Stimulated activated naive B cell treated with anti-CD40 and anti-IgM and Interleukin-4, amounts not matched to agents 10 μg/mL and 1 μg/mL and 100 μg/mL, for 72 hours (primary cell): ENCODE data around the gene TYW5.

Experiments used
- ATAC-seq, 2 donors: fragments of 150-1000 bp; cut with Tn5 transposase; replicated peaks; 2 replicates each; pipeline ENCODE4 v1.10.0; 2021; ENCODE audit warnings: moderate library complexity in 1 of 2
- DNase-seq: peaks from one replicate; pipeline ENCODE4 v3.0.0; 2021
- H3K27ac Mint-ChIP-seq: one replicate; pipeline ENCODE4 v1.8.0; 2022; ENCODE audit warnings: mild to moderate bottlenecking, mixed read lengths
- H3K27me3 Mint-ChIP-seq, 2 donors: one replicate each; pipeline ENCODE4 v1.8.0; 2022; ENCODE audit warnings: mixed read lengths in 2 of 2
- H3K36me3 Mint-ChIP-seq, 2 donors: one replicate each; pipeline ENCODE4 v1.8.0; 2022; ENCODE audit warnings: mixed read lengths in 2 of 2, mild to moderate bottlenecking in 1 of 2
- H3K4me1 Mint-ChIP-seq, 2 donors: one replicate each; pipeline ENCODE4 v1.8.0; 2022; ENCODE audit warnings: mixed read lengths in 2 of 2, mild to moderate bottlenecking in 1 of 2
- H3K4me3 Mint-ChIP-seq, 2 donors: one replicate each; pipeline ENCODE4 v1.8.0; 2022; ENCODE audit warnings: mild to moderate bottlenecking in 2 of 2, mixed read lengths in 2 of 2, moderate library complexity in 1 of 2
- H3K9me3 Mint-ChIP-seq, 2 donors: one replicate each; pipeline ENCODE4 v1.8.0; 2022; ENCODE audit warnings: mixed read lengths in 2 of 2, mild to moderate bottlenecking in 1 of 2

TYW5 gene

DNA sequence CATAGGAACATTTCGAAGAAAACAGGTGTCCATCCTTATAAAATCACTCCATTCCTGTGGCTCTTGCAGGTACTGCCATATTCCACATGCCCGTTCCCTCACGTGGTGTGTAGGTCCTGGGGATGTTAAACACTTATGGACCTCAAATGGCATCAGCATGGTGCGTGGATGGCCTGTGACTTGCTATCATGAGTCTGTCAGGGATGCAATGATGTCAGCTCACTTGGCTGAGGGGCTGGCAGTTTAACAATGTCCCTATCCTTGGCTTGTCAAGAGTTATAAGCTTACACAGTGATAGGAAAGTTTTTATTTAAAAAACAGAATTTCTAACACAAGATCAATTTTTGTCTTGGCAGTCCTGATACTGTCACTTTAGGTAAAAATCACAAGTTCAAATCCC is 28.9 kb upstream of the TYW5 start:
- Mint-ChIP-seq H3K36me3 (peaks cover 0 to 4% of the 10 kb centered on the region in 2 donors), H3K4me3 (no peak overlapping the region), H3K9me3 (no peaks in the 10 kb centered on the region), H3K27ac (no peak overlapping the region), H3K27me3 (no peaks in the 10 kb centered on the region), H3K4me1 (peaks cover 1 to 10% of the 10 kb centered on the region in 2 donors)
- DNase-seq (no peak), ATAC-seq (no peak)

DNA sequence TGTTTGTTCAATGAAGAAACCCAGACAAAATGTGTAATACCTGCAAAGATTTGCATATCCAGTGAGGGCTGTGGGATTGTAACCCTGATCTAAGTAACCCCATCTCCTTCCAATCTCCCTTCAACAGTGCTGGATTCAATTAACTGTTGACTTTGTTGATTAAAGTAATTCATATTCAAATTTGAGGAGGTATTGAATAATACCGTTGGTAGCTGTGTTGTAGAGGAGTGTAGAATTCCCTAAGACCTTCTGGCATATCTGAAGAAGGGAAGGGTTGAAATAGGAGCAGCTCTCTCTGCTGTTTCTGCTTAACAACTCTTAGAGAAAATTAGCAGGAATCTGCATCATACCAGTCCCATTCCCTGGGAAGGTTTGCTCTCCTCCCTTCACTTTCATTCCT is 28.2 kb upstream of the TYW5 start:
- H3K4me1 Mint-ChIP-seq, result peaks cover 6 to 13% of the 10 kb centered on the region in 2 donors
- DNase-seq (no peak), ATAC-seq (no peak)
- no peaks in the 10 kb centered on the region for H3K27me3 Mint-ChIP-seq
- H3K9me3 Mint-ChIP-seq, result no peaks in the 10 kb centered on the region
- H3K4me3 Mint-ChIP-seq, result no peak overlapping the region
- no peak overlapping the region for H3K27ac Mint-ChIP-seq
- H3K36me3 Mint-ChIP-seq, result peaks cover 0 to 4% of the 10 kb centered on the region in 2 donors

GRCh38 chr2:199982126-199982843 is 27.0 kb upstream of the TYW5 start:
- Mint-ChIP-seq H3K27ac (no peak overlapping the region), H3K27me3 (no peaks in the 10 kb centered on the region), H3K36me3 (peaks cover 3 to 7% of the 10 kb centered on the region in 2 donors), H3K4me1 (peaks cover 11 to 26% of the 10 kb centered on the region in 2 donors), H3K4me3 (no peak overlapping the region), H3K9me3 (no peaks in the 10 kb centered on the region)
- DNase-seq (no peak), ATAC-seq (no peak)

DNA sequence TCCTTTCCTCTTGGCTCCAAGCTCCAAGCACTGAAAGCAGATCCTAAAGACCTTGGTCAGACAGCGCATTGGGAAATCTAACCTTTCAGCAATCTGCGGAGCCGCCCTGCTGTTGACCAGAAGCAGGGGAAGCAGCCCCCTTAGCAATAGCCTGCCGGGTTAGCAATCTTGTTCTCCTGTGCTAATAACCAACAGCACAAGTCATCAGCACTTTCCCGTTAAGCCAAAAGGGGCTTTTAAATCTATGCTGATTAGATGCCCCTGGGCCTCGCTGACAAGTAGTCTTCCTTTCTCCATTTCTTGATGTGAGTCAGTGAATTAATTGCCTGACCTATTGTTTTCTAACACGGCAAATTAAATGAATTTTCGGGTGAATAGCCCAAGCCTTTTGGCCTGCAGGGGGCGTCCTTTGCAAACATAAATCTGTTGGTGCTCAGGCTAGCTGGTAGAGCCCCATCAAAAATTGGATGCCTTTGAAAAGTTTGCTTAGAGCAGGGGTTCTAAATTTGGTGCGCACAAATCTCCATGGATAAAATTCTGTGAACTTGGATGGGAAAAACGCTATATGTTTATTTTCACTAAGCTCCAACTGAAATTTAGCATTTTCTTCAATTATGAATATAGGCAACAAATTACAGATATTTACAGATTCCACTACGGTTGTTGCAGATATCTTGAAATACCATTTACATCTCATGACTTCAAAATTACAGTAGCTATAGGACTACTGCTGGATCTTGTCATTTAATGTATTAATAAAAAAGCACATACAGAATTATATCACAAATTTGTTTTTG is 24.7 kb upstream of the TYW5 start:
- ATAC-seq, result peak; percentile 76 to 79
- Mint-ChIP-seq H3K9me3 (peaks cover 2 to 4% of the 10 kb centered on the region in 2 donors), H3K27me3 (no peaks in the 10 kb centered on the region), H3K4me3 (no peak overlapping the region), H3K36me3 (peaks cover 9 to 18% of the 10 kb centered on the region in 2 donors), H3K27ac (no peak overlapping the region), H3K4me1 (peaks cover 11 to 22% of the 10 kb centered on the region in 2 donors)
- peak; percentile 60 for DNase-seq

DNA sequence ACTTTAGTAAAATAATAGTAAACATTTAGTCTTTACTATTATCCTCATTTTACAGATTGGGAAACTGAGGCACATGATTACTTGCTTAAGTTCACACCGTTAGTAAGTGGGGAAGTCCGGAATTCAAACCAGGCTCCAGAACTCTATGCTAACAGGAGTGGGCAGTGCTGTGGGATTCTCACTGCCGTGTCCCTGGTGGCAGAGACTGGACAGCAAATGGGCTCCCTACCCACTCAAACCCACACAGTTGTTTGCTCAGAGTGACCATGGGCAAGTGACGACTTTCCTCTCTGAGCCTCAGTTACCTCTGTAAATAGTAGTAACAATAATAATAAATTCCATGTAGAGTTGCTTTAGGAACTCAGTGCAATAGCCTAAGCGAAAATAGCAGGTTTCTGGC is 24.1 kb upstream of the TYW5 start:
- ATAC-seq (no peak), DNase-seq (no peak)
- no peaks in the 10 kb centered on the region for H3K27me3 Mint-ChIP-seq
- H3K4me1 Mint-ChIP-seq, result peaks cover 11 to 22% of the 10 kb centered on the region in 2 donors
- H3K36me3 Mint-ChIP-seq, result peaks cover 9 to 21% of the 10 kb centered on the region in 2 donors
- no peak overlapping the region for H3K4me3 Mint-ChIP-seq
- H3K9me3 Mint-ChIP-seq, result peaks cover 2 to 4% of the 10 kb centered on the region in 2 donors
- no peak overlapping the region for H3K27ac Mint-ChIP-seq

- no peak overlapping the region for H3K4me3 Mint-ChIP-seq
- peak; percentile 79 to 83 for ATAC-seq
- no peak for DNase-seq
- peaks cover 11 to 22% of the 10 kb centered on the region in 2 donors for H3K4me1 Mint-ChIP-seq
- H3K27ac Mint-ChIP-seq, result no peak overlapping the region
- H3K36me3 Mint-ChIP-seq, result peaks cover 14 to 27% of the 10 kb centered on the region in 2 donors
- no peaks in the 10 kb centered on the region for H3K27me3 Mint-ChIP-seq
- peaks cover 2 to 4% of the 10 kb centered on the region in 2 donors for H3K9me3 Mint-ChIP-seq
Observed at GRCh38 chr2:199977984-199978415, 22.7 kb upstream of the TYW5 start.

- peaks cover 11 to 22% of the 10 kb centered on the region in 2 donors for H3K4me1 Mint-ChIP-seq
- H3K27ac Mint-ChIP-seq, result no peak overlapping the region
- peaks cover 14 to 30% of the 10 kb centered on the region in 2 donors for H3K36me3 Mint-ChIP-seq
- H3K9me3 Mint-ChIP-seq, result peaks cover 2 to 4% of the 10 kb centered on the region in 2 donors
- no peak for ATAC-seq
- no peaks in the 10 kb centered on the region for H3K27me3 Mint-ChIP-seq
- no peak for DNase-seq
- no peak overlapping the region for H3K4me3 Mint-ChIP-seq
Observed at GRCh38 chr2:199975273-199975895, 20.1 kb upstream of the TYW5 start.

DNA sequence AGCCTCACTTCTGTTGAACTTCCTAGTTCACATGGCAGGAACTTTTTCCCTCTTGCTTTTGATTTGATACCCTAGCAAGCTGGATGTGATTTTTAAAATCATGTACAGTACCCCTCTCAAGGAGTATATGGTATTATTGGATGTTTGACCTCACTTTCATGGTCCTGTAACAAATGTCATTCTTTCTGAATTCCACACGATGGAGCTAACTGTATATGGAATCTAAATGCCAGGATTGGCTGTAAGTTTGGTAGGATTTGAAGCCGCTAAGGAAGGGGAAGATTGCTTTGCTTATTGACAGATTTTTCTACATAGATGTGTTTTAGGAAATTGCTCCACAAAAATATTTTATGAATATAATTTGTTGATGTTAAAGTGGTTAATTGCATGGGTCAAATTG is 18.4 kb upstream of the TYW5 start:
- H3K4me1 Mint-ChIP-seq, result peaks cover 7 to 16% of the 10 kb centered on the region in 2 donors
- no peaks in the 10 kb centered on the region for H3K27me3 Mint-ChIP-seq
- peaks cover 16 to 33% of the 10 kb centered on the region in 2 donors for H3K36me3 Mint-ChIP-seq
- DNase-seq, result no peak
- peaks cover 2 to 4% of the 10 kb centered on the region in 2 donors for H3K9me3 Mint-ChIP-seq
- H3K27ac Mint-ChIP-seq, result no peak overlapping the region
- no peak for ATAC-seq
- H3K4me3 Mint-ChIP-seq, result no peak overlapping the region

- no peak overlapping the region for H3K4me3 Mint-ChIP-seq
- H3K27me3 Mint-ChIP-seq, result no peaks in the 10 kb centered on the region
- DNase-seq, result no peak
- no peak overlapping the region for H3K27ac Mint-ChIP-seq
- H3K9me3 Mint-ChIP-seq, result peaks cover 2 to 4% of the 10 kb centered on the region in 2 donors
- peaks cover 0 to under 1% of the 10 kb centered on the region in 2 donors for H3K4me1 Mint-ChIP-seq
- H3K36me3 Mint-ChIP-seq, result peaks cover 20 to 42% of the 10 kb centered on the region in 2 donors
- ATAC-seq, result no peak
Observed at GRCh38 chr2:199972088-199972626, 16.9 kb upstream of the TYW5 start.

- H3K36me3 Mint-ChIP-seq, result peaks cover 13 to 36% of the 10 kb centered on the region in 2 donors
- H3K9me3 Mint-ChIP-seq, result no peaks in the 10 kb centered on the region
- peak overlapping the region; percentile 25 for H3K27ac Mint-ChIP-seq
- no peak overlapping the region for H3K4me3 Mint-ChIP-seq
- no peak for ATAC-seq
- H3K27me3 Mint-ChIP-seq, result no peaks in the 10 kb centered on the region
- H3K4me1 Mint-ChIP-seq, result no peaks in the 10 kb centered on the region
- DNase-seq, result no peak
Observed at GRCh38 chr2:199968126-199968525, 12.8 kb upstream of the TYW5 start.

GRCh38 chr2:199966976-199967375 is 11.7 kb upstream of the TYW5 start:
- Mint-ChIP-seq H3K4me3 (no peak overlapping the region), H3K27ac (no peak overlapping the region), H3K27me3 (no peaks in the 10 kb centered on the region), H3K9me3 (no peaks in the 10 kb centered on the region), H3K36me3 (peaks cover 19 to 37% of the 10 kb centered on the region in 2 donors), H3K4me1 (peaks cover 4 to 7% of the 10 kb centered on the region in 2 donors)
- ATAC-seq (no peak), DNase-seq (no peak)

DNA sequence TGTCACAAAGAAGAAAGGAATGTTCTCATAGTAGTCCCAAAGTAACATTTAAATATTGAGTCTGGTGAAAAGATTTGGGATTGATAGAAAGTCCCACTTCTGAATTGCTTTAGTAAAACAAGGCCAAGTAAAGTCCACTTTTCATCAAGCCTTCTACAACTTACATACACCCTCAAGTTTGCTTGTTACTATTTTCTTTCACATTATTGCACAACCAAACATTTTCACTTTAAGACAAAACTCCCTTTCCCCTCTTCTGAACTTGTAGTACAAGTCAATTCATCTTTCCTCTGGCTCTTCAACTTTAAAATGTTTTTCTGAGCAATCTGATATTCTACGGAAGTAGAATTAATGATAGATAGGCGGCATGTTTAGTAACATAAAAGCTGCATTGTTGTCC is 11.1 kb upstream of the TYW5 start:
- H3K4me3 Mint-ChIP-seq, result no peak overlapping the region
- no peak overlapping the region for H3K27ac Mint-ChIP-seq

DNA sequence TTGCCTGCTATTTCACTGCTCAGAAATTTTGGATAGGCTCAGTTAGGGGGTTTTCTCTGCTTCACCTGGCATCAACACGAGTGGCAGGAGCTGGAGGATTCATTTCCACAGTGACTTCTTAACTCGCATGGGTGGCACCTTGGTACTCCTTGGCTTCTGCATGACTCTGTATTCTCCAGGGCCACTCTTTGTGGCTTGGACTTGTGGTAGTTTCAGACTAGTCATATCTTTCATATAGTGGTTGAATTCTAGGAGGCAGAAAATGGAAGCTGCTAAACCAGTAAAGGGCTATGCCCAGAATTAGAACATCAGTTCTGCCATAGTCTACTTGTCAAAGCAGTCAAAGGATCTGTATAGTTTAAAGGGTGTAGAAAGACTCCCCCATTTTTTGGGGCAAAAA is 6.9 kb upstream of the TYW5 start:
- Mint-ChIP-seq H3K9me3 (no peaks in the 10 kb centered on the region), H3K4me1 (peaks cover 14 to 26% of the 10 kb centered on the region in 2 donors), H3K4me3 (no peak overlapping the region), H3K36me3 (peaks cover 20 to 37% of the 10 kb centered on the region in 2 donors), H3K27me3 (no peaks in the 10 kb centered on the region), H3K27ac (no peak overlapping the region)
- ATAC-seq (peak; percentile 58 to 76), DNase-seq (no peak)

More for the DNA sequence above, 11.1 kb upstream of the TYW5 start:
- H3K27me3 Mint-ChIP-seq, result no peaks in the 10 kb centered on the region
- H3K9me3 Mint-ChIP-seq, result no peaks in the 10 kb centered on the region
- ATAC-seq (no peak), DNase-seq (no peak)
- peaks cover 4 to 12% of the 10 kb centered on the region in 2 donors for H3K4me1 Mint-ChIP-seq
- peaks cover 23 to 40% of the 10 kb centered on the region in 2 donors for H3K36me3 Mint-ChIP-seq

DNA sequence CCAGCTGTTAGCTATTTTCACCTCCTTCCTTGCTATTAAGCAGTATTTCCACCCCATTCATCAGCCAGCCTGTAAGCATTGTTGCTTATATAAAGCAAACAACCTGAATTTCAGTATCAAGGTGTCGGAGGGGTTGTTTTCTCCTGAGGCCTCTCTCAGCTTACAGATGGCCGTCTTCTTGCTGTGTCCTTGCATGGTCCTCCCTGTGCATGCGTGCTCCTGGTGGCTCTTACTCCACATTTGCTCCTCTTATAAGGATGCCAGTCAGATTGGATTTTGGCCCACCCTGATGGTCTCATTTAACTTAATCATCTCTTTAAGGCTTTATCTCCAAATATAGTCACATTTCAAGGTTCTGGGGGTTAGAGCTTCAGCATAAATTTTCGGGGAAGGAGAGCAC is 2.7 kb upstream of the TYW5 start:
- H3K9me3 Mint-ChIP-seq, result no peaks in the 10 kb centered on the region

More for the DNA sequence above, 2.7 kb upstream of the TYW5 start:
- no peak for DNase-seq
- ATAC-seq, result no peak
- peaks cover 16 to 27% of the 10 kb centered on the region in 2 donors for H3K36me3 Mint-ChIP-seq
- no peak overlapping the region for H3K4me3 Mint-ChIP-seq
- H3K27me3 Mint-ChIP-seq, result no peaks in the 10 kb centered on the region
- peaks cover 16 to 43% of the 10 kb centered on the region in 2 donors for H3K4me1 Mint-ChIP-seq
- peak overlapping the region; percentile 5 for H3K27ac Mint-ChIP-seq
